Thyroid gland (tissue), 4 donors: ENCODE results near the gene AP4S1. TPM values are rescaled to one million over a fixed set of nuclear protein-coding genes. Genes with fewer than 3 reads are reported as not detected.
"Not testable (repeated sequence)": the region's sequence is repeated elsewhere in the genome, so short reads cannot be mapped to it uniquely, and the experiment has no call there.

ENCODE experiments used
- DNase-seq, 2 donors: peaks; one replicate each; pipeline ENCODE4 v3.0.0-alpha.2; 2019
- H3K27ac ChIP-seq, 3 donors: fragments of 200-600 bp; sonication (generic); 1 replicate in 2 of 3; 2 replicates in 1 of 3; pipeline ENCODE4 v1.5.1; 2016 to 2019; ENCODE audit warnings: mild to moderate bottlenecking in 1 of 3, moderate library complexity in 1 of 3
- H3K27me3 ChIP-seq: fragments of 200-600 bp; sonication (generic); one replicate; pipeline ENCODE4 v1.5.1; 2019
- H3K36me3 ChIP-seq, 2 donors: fragments of 200-600 bp; sonication (generic); one replicate each; pipeline ENCODE4 v1.5.1; 2016 to 2019
- H3K4me1 ChIP-seq, 2 donors: fragments of 200-600 bp; sonication (generic); one replicate each; pipeline ENCODE4 v1.5.1; 2017 to 2019
- H3K4me3 ChIP-seq, 3 donors: fragments of 200-600 bp; sonication (generic); replicated peaks in 1 of 3; 1 replicate in 2 of 3; 2 replicates in 1 of 3; pipeline ENCODE4 v1.5.1; 2016; ENCODE audit warnings: mild to moderate bottlenecking in 1 of 3
- H3K9me3 ChIP-seq: fragments of 200-600 bp; sonication (generic); one replicate; pipeline ENCODE4 v1.5.1; 2017
- CTCF ChIP-seq, 6 experiments: fragments of 200-600 bp in 3 of 6; fragments of 450-650 bp in 3 of 6; sonication (generic) in 3 of 6; IDR thresholded peaks; one replicate each; pipeline ENCODE4 v1.5.1; 2016 to 2019; ENCODE audit warnings: antibody characterized with exemption in 6 of 6, mild to moderate bottlenecking in 2 of 6, inconsistent platforms in 1 of 6, moderate library complexity in 1 of 6
- POLR2A ChIP-seq, 2 donors: fragments of 450-650 bp; IDR thresholded peaks; one replicate each; pipeline ENCODE4 v1.6.1; 2017; ENCODE audit warnings: antibody characterized with exemption in 2 of 2, mild to moderate bottlenecking in 2 of 2, moderate library complexity in 1 of 2
- WGBS, 2 donors: methylation state at CpG; one replicate each; pipeline ENCODE4 v1.1.5; 2017; 5-methylcytosine and 5-hydroxymethylcytosine counted together
- intact Hi-C: fragments of 100-400 bp; cut with DNase I; formaldehyde crosslinking; loops from one replicate; pipeline ENCODE4 v1.15.1; 2023
- total RNA-seq, 4 donors: library from RNA; depleted of rRNA; stranded (reverse); fragments of >200 nt; gene quantifications; one replicate each; pipeline ENCODE4 v1.2.3, GENCODE V29; 2016

AP4S1 gene
- total RNA-seq, 4 donors from 2014 or later = 19.5 to 33.9 (median 24.3) TPM

DNA sequence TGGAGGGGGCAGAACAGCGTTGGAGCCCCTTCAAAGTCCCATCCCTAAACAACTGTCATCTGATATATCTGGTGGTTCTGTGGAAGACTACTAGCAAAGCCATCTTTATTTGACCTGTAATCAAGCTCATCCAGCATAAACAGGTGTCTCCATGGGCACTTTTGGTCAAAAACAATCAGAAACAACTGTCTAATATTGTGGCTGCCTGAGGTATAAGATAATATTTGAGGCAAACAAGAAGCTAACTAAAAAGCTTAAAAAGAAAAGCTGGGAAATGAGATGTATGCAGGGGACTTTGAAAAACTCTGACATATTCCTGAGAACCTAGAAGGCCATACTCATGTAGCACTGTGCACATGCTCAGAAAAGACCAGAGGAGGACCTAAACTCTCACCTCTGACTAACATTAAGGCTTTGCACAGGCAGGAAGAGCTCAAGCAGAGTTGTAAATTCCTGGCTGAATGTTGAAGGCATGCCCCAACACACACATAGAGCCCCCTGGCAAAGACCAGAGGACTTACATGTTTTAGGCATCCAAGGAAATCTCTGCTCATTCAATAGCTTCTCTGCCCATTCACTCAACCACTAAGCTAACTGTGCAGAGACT lies 27.2 kb upstream of the AP4S1 start:
- no peak overlapping the region for H3K4me3 ChIP-seq
- H3K27ac ChIP-seq = no peak overlapping the region
- no peaks in the 10 kb centered on the region for H3K9me3 ChIP-seq
- intact Hi-C loops = no loop called here
- no peaks in the 10 kb centered on the region for H3K27me3 ChIP-seq
- H3K4me1 ChIP-seq = peaks cover 0 to 19% of the 10 kb centered on the region in 2 donors
- WGBS, 2 donors = 100% methylated on average over 1 of the region's 1 CpG
- no peak for DNase-seq
- no peaks in the 10 kb centered on the region for H3K36me3 ChIP-seq
- TF ChIP-seq CTCF (IDR thresholded peaks at IDR 0.05) (no peak), POLR2A (IDR thresholded peaks at IDR 0.05) (no peak)

DNA sequence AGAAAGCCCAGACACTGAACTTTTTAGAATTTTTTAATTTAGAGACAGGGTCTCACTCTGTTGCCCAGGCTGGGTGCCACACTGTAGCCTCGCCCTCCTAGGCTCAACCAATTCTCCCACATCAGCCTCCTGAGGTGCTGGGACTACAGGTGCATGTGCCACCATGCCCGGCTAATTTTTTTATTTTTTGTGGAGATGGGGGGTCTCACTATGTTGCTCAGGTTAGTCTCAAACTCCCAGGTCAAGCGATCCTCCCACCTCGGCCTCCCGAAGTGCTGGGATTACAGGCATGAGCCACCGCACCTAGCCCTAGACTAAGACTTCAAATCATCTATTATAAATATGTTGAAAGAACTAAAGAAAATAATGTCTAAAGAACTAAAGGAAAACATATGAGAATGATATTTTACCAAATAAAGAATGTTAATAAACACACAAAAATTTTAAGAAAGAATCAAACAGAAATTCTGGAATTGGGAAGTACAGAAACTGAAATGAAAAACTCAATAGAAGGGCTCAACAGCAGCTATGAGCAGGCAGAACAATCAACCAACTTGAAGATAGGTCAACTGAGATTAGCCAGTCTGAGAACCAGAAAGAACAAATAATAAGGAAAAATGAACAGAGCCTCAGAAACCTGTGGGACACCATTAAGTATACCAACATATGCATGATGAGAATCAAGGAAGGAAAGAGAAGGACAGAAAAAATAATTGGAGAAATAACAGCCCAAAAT lies 26.2 kb upstream of the AP4S1 start:
- Histone ChIP-seq H3K27ac (no peak overlapping the region), H3K27me3 (no peaks in the 10 kb centered on the region), H3K36me3 (no peaks in the 10 kb centered on the region), H3K4me1 (peaks cover 0 to 19% of the 10 kb centered on the region in 2 donors), H3K9me3 (no peaks in the 10 kb centered on the region), H3K4me3 (no peak overlapping the region)
- intact Hi-C loops = no loop called here
- DNase-seq = no peak
- TF ChIP-seq POLR2A (IDR thresholded peaks at IDR 0.05) = no peak
- no peak for TF ChIP-seq CTCF (IDR thresholded peaks at IDR 0.05)
- 95 to 100% methylated on average over 6 of the region's 6 CpGs for WGBS, 2 donors

- Histone ChIP-seq H3K36me3 (no peaks in the 10 kb centered on the region), H3K4me1 (peaks cover 0 to 6% of the 10 kb centered on the region in 2 donors), H3K4me3 (no peak overlapping the region), H3K27ac (no peak overlapping the region), H3K9me3 (no peaks in the 10 kb centered on the region), H3K27me3 (no peaks in the 10 kb centered on the region)
- no peak for DNase-seq
- TF ChIP-seq POLR2A (IDR thresholded peaks at IDR 0.05) (no peak), CTCF (IDR thresholded peaks at IDR 0.05) (no peak)
- 63% methylated on average over 3 of the region's 3 CpGs for WGBS, 2 donors
- intact Hi-C loops = no loop called here
Measured at GRCh38 chr14:31000629-31001338, 24.7 kb upstream of the AP4S1 start.

DNA sequence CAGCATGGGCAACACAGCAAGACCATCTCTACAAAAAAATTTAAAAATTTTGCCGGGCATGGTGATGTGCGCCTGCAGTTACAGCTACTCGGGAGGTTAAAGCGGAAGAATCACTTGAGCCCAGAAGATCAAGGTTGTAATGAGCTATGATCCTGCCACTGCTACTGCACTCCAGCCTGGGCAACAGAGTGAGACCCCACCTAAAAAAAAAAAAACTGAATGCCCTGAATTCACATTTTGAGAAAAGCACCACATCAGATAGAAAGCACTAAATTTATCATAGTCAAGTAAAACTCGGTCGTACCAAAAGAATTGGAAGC lies 24.1 kb upstream of the AP4S1 start:
- Histone ChIP-seq H3K36me3 (no peaks in the 10 kb centered on the region), H3K4me3 (no peak overlapping the region), H3K27ac (no peak overlapping the region), H3K4me1 (peaks cover 0 to under 1% of the 10 kb centered on the region in 2 donors), H3K27me3 (no peaks in the 10 kb centered on the region), H3K9me3 (no peaks in the 10 kb centered on the region)
- WGBS, 2 donors = 82 to 89% methylated on average over 6 of the region's 6 CpGs
- no peak for TF ChIP-seq CTCF (IDR thresholded peaks at IDR 0.05)
- no peak for TF ChIP-seq POLR2A (IDR thresholded peaks at IDR 0.05)
- no peak for DNase-seq
- intact Hi-C loops = no loop called here

DNA sequence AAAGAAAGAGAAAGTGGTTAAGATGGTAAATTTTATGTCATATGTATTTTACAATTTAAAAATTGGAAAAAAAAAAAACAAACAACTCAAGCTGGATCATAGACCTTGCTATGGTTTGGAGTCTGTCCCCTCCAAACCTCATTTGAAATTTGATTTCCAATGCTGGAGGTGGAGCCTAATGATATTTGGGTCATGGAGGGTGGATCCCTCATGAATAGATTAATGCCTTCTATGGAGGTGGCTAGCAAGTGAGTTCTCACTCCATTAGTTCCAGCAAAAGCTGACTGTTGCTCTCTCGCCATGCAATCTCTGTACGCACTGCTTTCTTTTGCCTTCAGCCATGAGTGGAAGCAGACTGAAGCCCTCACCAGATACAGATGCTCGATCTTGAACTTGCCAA lies 22.2 kb upstream of the AP4S1 start:
- DNase-seq = no peak
- H3K27ac ChIP-seq = no peak overlapping the region
- 93 to 96% methylated on average over 3 of the region's 3 CpGs for WGBS, 2 donors
- no peaks in the 10 kb centered on the region for H3K4me1 ChIP-seq
- H3K36me3 ChIP-seq = no peaks in the 10 kb centered on the region
- H3K27me3 ChIP-seq = no peaks in the 10 kb centered on the region
- no peak overlapping the region for H3K4me3 ChIP-seq
- intact Hi-C loops = no loop called here
- no peaks in the 10 kb centered on the region for H3K9me3 ChIP-seq
- TF ChIP-seq POLR2A (IDR thresholded peaks at IDR 0.05) (no peak), CTCF (IDR thresholded peaks at IDR 0.05) (no peak)

- H3K27ac ChIP-seq, H3K4me1 ChIP-seq, H3K27me3 ChIP-seq, H3K9me3 ChIP-seq, H3K36me3 ChIP-seq, DNase-seq, intact Hi-C loops, H3K4me3 ChIP-seq: not testable (repeated sequence)
- 85 to 91% methylated on average over 6 of the region's 6 CpGs for WGBS, 2 donors
Measured at GRCh38 chr14:31004007-31004406, 21.4 kb upstream of the AP4S1 start.
